ENCODE results near the gene GPR148. TPM values are rescaled to one million over a fixed set of nuclear protein-coding genes. Genes with fewer than 3 reads are reported as not detected.

Gene GPR148
- total RNA-seq, 2 experiments from 2014 or later, result not detected

GRCh38 chr2:130756053-130756873, 27.4 kb downstream of the GPR148 start:
- POLR2A ChIA-PET, result no interaction called here
- DNase-seq, result peak; percentile 15
- no peaks in the 10 kb centered on the region for H3K36me3 Mint-ChIP-seq (ENCODE audit: low read depth)
- peaks cover 1% of the 10 kb centered on the region for H3K4me1 Mint-ChIP-seq
- no peaks in the 10 kb centered on the region for H3K9me3 Mint-ChIP-seq
- H3K4me3 Mint-ChIP-seq, result no peak overlapping the region
- peaks cover 38% of the 10 kb centered on the region for H3K27me3 Mint-ChIP-seq
- no peak overlapping the region for H3K27ac Mint-ChIP-seq
- CTCF ChIA-PET, result interaction anchor here (0.6 to 1.5 kb wide), 2 partner anchors 30 to 41 kb away, joined by 3 read pairs; no protein-coding TSS in a partner anchor

DNA sequence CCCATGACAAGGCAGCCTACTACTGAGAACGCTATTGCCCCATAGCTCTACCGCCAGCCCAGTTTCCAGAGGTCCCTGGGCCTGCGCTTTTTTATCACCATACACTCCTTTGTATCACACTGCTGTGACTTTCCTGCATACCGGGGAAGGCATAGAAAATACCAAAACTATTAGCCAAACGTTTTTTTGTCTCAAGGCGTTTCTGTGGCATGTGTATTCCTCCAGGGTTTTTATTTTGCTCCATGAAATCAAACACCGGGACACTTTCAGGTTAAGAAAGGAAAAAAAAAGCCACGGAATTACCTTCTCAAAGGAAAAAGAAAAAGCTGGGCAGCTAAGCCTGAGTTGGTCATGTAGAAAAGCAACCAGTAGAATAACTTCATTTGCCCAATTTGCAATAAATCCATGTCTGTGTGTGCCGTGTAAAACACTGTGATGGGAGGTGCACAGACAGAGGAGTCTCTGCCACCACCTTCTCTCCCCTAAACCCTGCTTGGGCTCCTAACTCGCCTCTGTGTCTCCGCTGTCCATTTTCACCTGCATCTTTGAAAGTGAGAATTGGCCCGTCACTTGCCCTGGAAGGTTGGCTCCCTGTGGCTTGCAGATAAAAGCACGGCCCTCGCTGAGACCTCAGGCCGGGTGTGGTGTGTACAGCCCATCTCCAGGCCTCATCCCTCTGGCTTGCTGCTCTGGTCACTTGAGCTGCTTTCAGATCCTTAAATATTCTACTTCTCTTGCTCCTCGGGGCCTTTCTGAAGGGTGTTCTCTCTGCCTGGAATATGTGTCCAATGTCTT, 28.2 kb downstream of the GPR148 start:
- no peak for DNase-seq
- Mint-ChIP-seq H3K36me3 (ENCODE audit: low read depth) (no peaks in the 10 kb centered on the region), H3K27me3 (peaks cover 38% of the 10 kb centered on the region), H3K27ac (no peak overlapping the region), H3K9me3 (no peaks in the 10 kb centered on the region), H3K4me3 (no peak overlapping the region), H3K4me1 (peaks cover 1% of the 10 kb centered on the region)
- CTCF ChIA-PET, result interaction anchor here (0.6 kb wide), 1 partner anchor 31 kb away, joined by 3 read pairs; no protein-coding TSS in a partner anchor
- POLR2A ChIA-PET, result no interaction called here

DNA sequence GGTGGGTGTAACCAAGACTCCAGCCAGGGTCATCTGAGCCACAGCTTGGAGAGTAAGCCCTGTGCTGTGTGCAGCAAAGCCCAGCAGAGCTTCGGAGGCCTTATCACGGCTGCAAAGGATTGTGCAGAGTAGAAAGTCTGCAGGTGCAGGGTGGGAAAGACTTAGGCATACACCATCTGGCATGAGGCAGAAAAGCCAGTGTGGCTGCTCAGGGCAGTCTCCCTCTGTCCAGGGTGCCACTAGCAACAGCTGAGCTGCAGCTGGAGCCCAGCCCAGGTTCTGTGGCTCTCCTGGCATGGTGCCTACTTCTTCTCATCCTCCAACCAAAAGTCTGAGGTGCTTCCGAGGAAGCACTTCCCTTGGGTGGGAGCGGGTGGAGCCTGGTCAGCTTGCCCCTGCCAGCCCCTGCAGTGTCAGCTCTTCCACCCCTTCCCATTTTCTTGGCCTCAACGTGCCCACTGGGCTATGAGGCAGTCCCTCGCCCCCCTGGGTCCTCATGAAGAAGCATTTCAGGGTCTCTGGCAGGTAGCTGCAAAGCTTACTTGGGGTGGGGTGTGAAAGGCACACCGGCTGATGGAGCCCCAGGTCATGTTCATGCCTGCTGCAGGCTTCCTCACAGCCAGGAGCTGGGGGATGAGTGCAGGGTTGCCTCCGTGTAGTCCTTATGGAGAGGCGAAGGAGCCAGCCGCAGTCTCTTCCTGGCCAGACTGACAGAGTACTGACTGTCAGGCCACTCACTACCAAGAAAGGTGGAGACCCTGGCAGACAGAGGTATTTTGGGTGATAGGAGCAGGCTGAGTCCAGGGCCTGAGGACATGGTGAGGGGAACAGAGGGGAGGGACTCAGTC, 31.3 kb downstream of the GPR148 start:
- CTCF ChIA-PET, result no interaction called here
- DNase-seq, result no peak
- Mint-ChIP-seq H3K4me1 (no peaks in the 10 kb centered on the region), H3K27ac (no peak overlapping the region), H3K27me3 (peaks cover 21% of the 10 kb centered on the region), H3K4me3 (no peak overlapping the region), H3K36me3 (ENCODE audit: low read depth) (no peaks in the 10 kb centered on the region), H3K9me3 (no peaks in the 10 kb centered on the region)
- POLR2A ChIA-PET, result no interaction called here

DNA sequence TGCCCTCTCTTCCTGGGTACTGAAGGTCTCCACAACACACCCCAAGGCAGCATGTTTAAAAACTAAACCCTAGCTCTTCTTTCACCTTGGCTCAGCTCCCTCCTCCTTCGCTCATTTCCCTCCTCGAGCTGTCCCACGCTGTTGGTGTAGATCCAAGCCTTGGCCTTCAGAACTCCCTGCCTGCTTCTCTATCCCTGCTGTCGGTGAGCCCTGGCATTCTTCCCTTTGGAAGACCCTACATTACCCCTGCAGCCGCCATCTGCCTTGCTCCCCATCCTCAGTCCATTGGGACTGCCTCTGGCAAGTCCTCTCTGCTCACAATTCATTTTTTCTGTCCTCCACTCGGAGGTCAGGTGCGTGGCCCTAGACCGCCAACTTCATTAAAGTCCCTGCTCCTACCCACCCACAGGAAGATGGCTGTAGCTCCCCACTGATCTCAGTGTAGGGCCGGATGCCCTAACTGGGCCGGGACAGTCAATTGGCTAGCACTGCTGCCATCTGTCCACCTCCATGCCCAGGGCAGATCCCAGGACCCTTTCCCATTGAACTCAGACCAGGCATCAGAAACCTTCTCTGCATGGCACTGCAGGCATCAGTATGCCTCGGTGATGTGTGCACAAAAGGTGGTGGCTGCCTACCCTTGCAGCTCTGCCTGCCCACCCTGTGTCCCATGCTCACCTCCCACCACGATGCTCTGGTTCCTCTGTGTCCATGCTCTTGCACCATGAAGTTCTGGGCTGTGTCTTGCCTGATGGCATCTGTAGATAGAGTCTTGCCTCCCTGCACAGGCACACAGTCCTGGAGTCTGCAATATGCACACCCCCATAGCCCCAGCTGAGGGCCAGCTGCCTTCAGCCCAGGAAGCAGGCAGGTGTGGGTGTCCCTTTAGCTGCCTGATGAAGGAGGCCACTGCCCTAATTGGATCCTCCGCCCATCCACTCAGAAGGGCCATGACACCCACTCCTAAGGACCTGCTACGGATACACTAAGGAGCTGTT, 32.2 kb downstream of the GPR148 start:
- Mint-ChIP-seq H3K27ac (no peak overlapping the region), H3K27me3 (peaks cover 16% of the 10 kb centered on the region), H3K9me3 (no peaks in the 10 kb centered on the region), H3K4me3 (no peak overlapping the region), H3K36me3 (ENCODE audit: low read depth) (no peaks in the 10 kb centered on the region), H3K4me1 (no peaks in the 10 kb centered on the region)
- ChIA-PET CTCF (interaction anchor here (1.3 kb wide), 1 partner anchor 36 kb away, joined by 5 read pairs; no protein-coding TSS in a partner anchor), POLR2A (no interaction called here)
- DNase-seq, result no peak

- no peak overlapping the region for H3K4me3 Mint-ChIP-seq
- H3K27me3 Mint-ChIP-seq, result peaks cover 6% of the 10 kb centered on the region
- CTCF ChIA-PET, result interaction anchor here (1.3 kb wide), 1 partner anchor 35 kb away, joined by 5 read pairs; no protein-coding TSS in a partner anchor
These were observed 33.4 kb downstream of the GPR148 start for GRCh38 chr2:130762031-130762909.

GRCh38 chr2:130762910-130763385, 34.1 kb downstream of the GPR148 start:
- DNase-seq, result no peak
- Mint-ChIP-seq H3K27me3 (peaks cover 2% of the 10 kb centered on the region), H3K4me1 (no peaks in the 10 kb centered on the region), H3K4me3 (no peak overlapping the region), H3K36me3 (ENCODE audit: low read depth) (no peaks in the 10 kb centered on the region), H3K27ac (no peak overlapping the region), H3K9me3 (no peaks in the 10 kb centered on the region)
- CTCF ChIA-PET, result no interaction called here
- POLR2A ChIA-PET, result no interaction called here

More at GRCh38 chr2:130762031-130762909, 33.4 kb downstream of the GPR148 start:
- DNase-seq, result no peak
- POLR2A ChIA-PET, result no interaction called here
- Mint-ChIP-seq H3K27ac (no peak overlapping the region), H3K4me1 (no peaks in the 10 kb centered on the region), H3K36me3 (ENCODE audit: low read depth) (no peaks in the 10 kb centered on the region), H3K9me3 (no peaks in the 10 kb centered on the region)

DNA sequence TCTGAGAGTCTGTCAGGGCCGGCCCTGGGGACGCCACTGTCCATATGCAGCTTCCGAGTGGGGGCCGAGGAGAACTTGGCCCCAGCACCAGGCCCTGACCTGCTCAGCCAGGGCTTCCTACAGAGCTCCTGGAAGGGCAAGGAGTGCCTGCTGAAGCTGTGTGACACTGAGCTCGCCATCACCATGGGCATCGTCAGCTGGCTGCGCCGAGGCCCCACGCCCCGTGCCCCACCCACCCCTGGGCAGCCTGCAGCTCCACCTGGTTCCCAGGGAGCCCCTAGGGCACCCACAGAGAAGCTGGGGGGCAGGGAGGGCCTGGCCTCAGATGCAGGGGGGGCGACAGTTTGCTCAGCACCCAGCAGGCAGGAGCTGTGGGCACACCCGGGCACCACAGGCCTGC, 34.5 kb downstream of the GPR148 start:
- H3K4me1 Mint-ChIP-seq, result no peaks in the 10 kb centered on the region
- no peaks in the 10 kb centered on the region for H3K27me3 Mint-ChIP-seq
- ChIA-PET POLR2A (no interaction called here), CTCF (no interaction called here)
- no peaks in the 10 kb centered on the region for H3K9me3 Mint-ChIP-seq
- no peaks in the 10 kb centered on the region for H3K36me3 Mint-ChIP-seq (ENCODE audit: low read depth)
- H3K4me3 Mint-ChIP-seq, result no peak overlapping the region
- no peak overlapping the region for H3K27ac Mint-ChIP-seq
- DNase-seq, result no peak

- H3K27ac Mint-ChIP-seq, result no peak overlapping the region
- no peaks in the 10 kb centered on the region for H3K4me1 Mint-ChIP-seq
- H3K9me3 Mint-ChIP-seq, result no peaks in the 10 kb centered on the region
- no peak for DNase-seq
- no peaks in the 10 kb centered on the region for H3K36me3 Mint-ChIP-seq (ENCODE audit: low read depth)
- CTCF ChIA-PET, result interaction anchor here (0.6 kb wide), 1 partner anchor 66 kb away, joined by 3 read pairs; no protein-coding TSS in a partner anchor
- no peaks in the 10 kb centered on the region for H3K27me3 Mint-ChIP-seq
- H3K4me3 Mint-ChIP-seq, result no peak overlapping the region
- POLR2A ChIA-PET, result no interaction called here
These were observed 35.4 kb downstream of the GPR148 start for GRCh38 chr2:130764035-130764820.

DNA sequence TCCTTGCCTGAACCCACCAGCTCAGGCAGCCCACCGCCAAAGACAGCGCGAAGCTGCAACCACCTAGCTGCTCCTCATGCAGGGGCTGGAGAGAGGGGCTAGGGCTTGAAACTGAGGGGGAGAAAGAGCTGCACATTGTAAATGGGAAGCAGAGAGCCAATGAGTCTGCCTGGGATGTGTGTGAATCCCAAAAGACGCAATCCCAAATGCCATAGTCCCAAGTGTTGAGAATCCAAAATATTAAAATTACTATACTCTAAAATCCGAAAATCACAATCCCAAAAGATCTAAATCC, 35.9 kb downstream of the GPR148 start:
- Mint-ChIP-seq H3K27ac (no peak overlapping the region), H3K36me3 (ENCODE audit: low read depth) (no peaks in the 10 kb centered on the region), H3K4me3 (no peak overlapping the region), H3K27me3 (no peaks in the 10 kb centered on the region), H3K9me3 (no peaks in the 10 kb centered on the region), H3K4me1 (no peaks in the 10 kb centered on the region)
- no peak for DNase-seq
- CTCF ChIA-PET, result no interaction called here
- POLR2A ChIA-PET, result no interaction called here

- ChIA-PET CTCF (no interaction called here), POLR2A (no interaction called here)
- Mint-ChIP-seq H3K36me3 (ENCODE audit: low read depth) (no peaks in the 10 kb centered on the region), H3K9me3 (no peaks in the 10 kb centered on the region), H3K4me3 (no peak overlapping the region), H3K4me1 (no peaks in the 10 kb centered on the region), H3K27me3 (no peaks in the 10 kb centered on the region), H3K27ac (no peak overlapping the region)
- no peak for DNase-seq
These were observed 36.6 kb downstream of the GPR148 start for GRCh38 chr2:130765464-130765863.

DNA sequence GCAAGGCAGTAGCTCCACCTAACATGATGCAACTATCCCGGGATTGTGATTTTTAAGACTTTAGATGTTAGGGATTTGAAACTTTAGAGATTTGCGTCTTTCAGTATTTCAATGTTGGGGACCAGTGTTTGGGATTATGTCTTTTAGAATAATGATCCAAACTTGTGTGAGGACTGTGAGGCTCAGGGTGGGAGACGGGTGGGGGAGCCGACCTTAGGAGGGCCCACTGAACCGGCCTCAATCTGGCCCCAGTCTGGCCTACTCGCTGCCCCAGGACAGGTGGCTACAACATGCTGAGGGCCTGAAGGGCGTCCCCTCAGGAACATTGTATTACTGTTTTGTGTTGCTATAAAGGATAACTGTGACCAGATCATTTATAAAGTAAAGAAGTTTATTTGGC, 37.2 kb downstream of the GPR148 start:
- Mint-ChIP-seq H3K36me3 (ENCODE audit: low read depth) (no peaks in the 10 kb centered on the region), H3K4me1 (no peaks in the 10 kb centered on the region), H3K27me3 (no peaks in the 10 kb centered on the region), H3K27ac (no peak overlapping the region), H3K4me3 (no peak overlapping the region), H3K9me3 (no peaks in the 10 kb centered on the region)
- ChIA-PET CTCF (no interaction called here), POLR2A (no interaction called here)
- DNase-seq, result no peak
